GM23338 (cell line): ENCODE results near the gene PHLDB1.

Source experiments
- CREB1 ChIP-seq: fragments of 250-450 bp; sonication (Bioruptor Pico); IDR thresholded peaks from 2 replicates; pipeline ENCODE4 v1.5.0; 2020; ENCODE audit warnings: low read depth, mild to moderate bottlenecking, moderate library complexity
- EZH2phosphoT487 ChIP-seq: fragments of 200-600 bp; sonication (generic); IDR thresholded peaks from one replicate; pipeline ENCODE4 v1.8.1; 2018; ENCODE audit warnings: antibody characterized with exemption; ENCODE audit not compliant: unreplicated experiment
- JUNB ChIP-seq: IDR thresholded peaks from one replicate; pipeline ENCODE4 v1.6.1; 2016; ENCODE audit warnings: antibody characterized with exemption; ENCODE audit not compliant: unreplicated experiment
- ZNF331 ChIP-seq: fragments of 250-450 bp; sonication (Bioruptor Pico); IDR thresholded peaks from 2 replicates; pipeline ENCODE4 v1.5.0; 2020; ENCODE audit warnings: low read depth, mild to moderate bottlenecking, moderate library complexity
- TF ChIP-seq, protein P1 (sequence below), 2 experiments: fragments of 200-600 bp in 1 of 2; sonication (generic) in 1 of 2; conservative IDR thresholded peaks; 2 replicates each; pipeline versions ENCODE4 v1.5.1 to v1.6.1; 2016 to 2017; ENCODE audit warnings: antibody characterized with exemption in 2 of 2, low read depth in 2 of 2, mild to moderate bottlenecking in 2 of 2, moderate library complexity in 1 of 2

- TF ChIP-seq ZNF331 (CRISPR knock-in tag) (no peak), CREB1 (CRISPR knock-in tag) (no peak), EZH2phosphoT487 (no peak), JUNB (no peak)
- TF ChIP-seq, protein P1, sequence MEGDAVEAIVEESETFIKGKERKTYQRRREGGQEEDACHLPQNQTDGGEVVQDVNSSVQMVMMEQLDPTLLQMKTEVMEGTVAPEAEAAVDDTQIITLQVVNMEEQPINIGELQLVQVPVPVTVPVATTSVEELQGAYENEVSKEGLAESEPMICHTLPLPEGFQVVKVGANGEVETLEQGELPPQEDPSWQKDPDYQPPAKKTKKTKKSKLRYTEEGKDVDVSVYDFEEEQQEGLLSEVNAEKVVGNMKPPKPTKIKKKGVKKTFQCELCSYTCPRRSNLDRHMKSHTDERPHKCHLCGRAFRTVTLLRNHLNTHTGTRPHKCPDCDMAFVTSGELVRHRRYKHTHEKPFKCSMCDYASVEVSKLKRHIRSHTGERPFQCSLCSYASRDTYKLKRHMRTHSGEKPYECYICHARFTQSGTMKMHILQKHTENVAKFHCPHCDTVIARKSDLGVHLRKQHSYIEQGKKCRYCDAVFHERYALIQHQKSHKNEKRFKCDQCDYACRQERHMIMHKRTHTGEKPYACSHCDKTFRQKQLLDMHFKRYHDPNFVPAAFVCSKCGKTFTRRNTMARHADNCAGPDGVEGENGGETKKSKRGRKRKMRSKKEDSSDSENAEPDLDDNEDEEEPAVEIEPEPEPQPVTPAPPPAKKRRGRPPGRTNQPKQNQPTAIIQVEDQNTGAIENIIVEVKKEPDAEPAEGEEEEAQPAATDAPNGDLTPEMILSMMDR (conservative IDR thresholded peaks at IDR 0.05; ENCODE audit: low read depth in 2 of 2) = no peak
Observed at GRCh38 chr11:118677977-118678376, 70.6 kb downstream of the PHLDB1 start.
